Memory B cell (primary cell): ENCODE data around the gene RFPL1.
"Not testable (repeated sequence)": the region's sequence is repeated elsewhere in the genome, so short reads cannot be mapped to it uniquely, and the experiment has no call there.

Experiments
- ATAC-seq: fragments of 150-1000 bp; cut with Tn5 transposase; 2 replicates; pipeline ENCODE4 v1.10.0; 2021; ENCODE audit warnings: low read depth, mild to moderate bottlenecking, moderate library complexity
- DNase-seq, 2 donors: peaks; one replicate each; pipeline ENCODE4 v3.0.0; 2022; ENCODE audit warnings: low spot score in 2 of 2
- H3K27ac Mint-ChIP-seq: one replicate; pipeline ENCODE4 v1.8.0; 2022; ENCODE audit warnings: mild to moderate bottlenecking, moderate library complexity, mixed read lengths
- H3K27me3 Mint-ChIP-seq: one replicate; pipeline ENCODE4 v1.8.0; 2022; ENCODE audit warnings: mixed read lengths
- H3K36me3 Mint-ChIP-seq: one replicate; pipeline ENCODE4 v1.8.0; 2022; ENCODE audit warnings: mild to moderate bottlenecking, mixed read lengths
- H3K4me1 Mint-ChIP-seq: one replicate; pipeline ENCODE4 v1.8.0; 2022; ENCODE audit warnings: mixed read lengths
- H3K4me3 Mint-ChIP-seq: one replicate; pipeline ENCODE4 v1.8.0; 2022; ENCODE audit warnings: mild to moderate bottlenecking, moderate library complexity, mixed read lengths
- H3K9me3 Mint-ChIP-seq: one replicate; pipeline ENCODE4 v1.8.0; 2022; ENCODE audit warnings: mixed read lengths

The RFPL1 gene

GRCh38 chr22:29478326-29479276, 40.2 kb downstream of the RFPL1 start:
- Mint-ChIP-seq H3K27me3 (peaks cover 27% of the 10 kb centered on the region), H3K9me3 (no peaks in the 10 kb centered on the region), H3K4me3 (no peak overlapping the region), H3K4me1 (peaks cover 42% of the 10 kb centered on the region), H3K36me3 (no peaks in the 10 kb centered on the region), H3K27ac (no peak overlapping the region)
- ATAC-seq = no peak
- no peak for DNase-seq

GRCh38 chr22:29479417-29480261, 41.3 kb downstream of the RFPL1 start, which contains the start of gene NEFH:
Gene NEFH, plus strand, starts transcription at chr22:29480218. Its CDS starts 45 bp downstream, at chr22:29480263.
- Mint-ChIP-seq H3K4me1 (peaks cover 38% of the 10 kb centered on the region), H3K9me3 (no peaks in the 10 kb centered on the region), H3K27ac (no peak within 1 kb of the TSS), H3K4me3 (no peak within 1 kb of the TSS), H3K36me3 (no peaks in the 10 kb centered on the region), H3K27me3 (peaks cover 27% of the 10 kb centered on the region)
- ATAC-seq = no peak
- no peak for DNase-seq

GRCh38 chr22:29480262-29480511, 41.8 kb downstream of the RFPL1 start:
- H3K4me3 Mint-ChIP-seq = no peak overlapping the region
- H3K4me1 Mint-ChIP-seq = peaks cover 38% of the 10 kb centered on the region
- no peaks in the 10 kb centered on the region for H3K36me3 Mint-ChIP-seq
- ATAC-seq = no peak
- no peaks in the 10 kb centered on the region for H3K9me3 Mint-ChIP-seq
- no peak for DNase-seq
- no peak overlapping the region for H3K27ac Mint-ChIP-seq
- H3K27me3 Mint-ChIP-seq = peaks cover 27% of the 10 kb centered on the region

- no peak overlapping the region for H3K4me3 Mint-ChIP-seq
- peaks cover 27% of the 10 kb centered on the region for H3K27me3 Mint-ChIP-seq
- no peak overlapping the region for H3K27ac Mint-ChIP-seq
- H3K4me1 Mint-ChIP-seq = peaks cover 33% of the 10 kb centered on the region
- no peaks in the 10 kb centered on the region for H3K36me3 Mint-ChIP-seq
- DNase-seq = no peak
- H3K9me3 Mint-ChIP-seq = no peaks in the 10 kb centered on the region
- peak; percentile 63 for ATAC-seq
Observed at GRCh38 chr22:29480512-29481264, 42.3 kb downstream of the RFPL1 start.

DNA sequence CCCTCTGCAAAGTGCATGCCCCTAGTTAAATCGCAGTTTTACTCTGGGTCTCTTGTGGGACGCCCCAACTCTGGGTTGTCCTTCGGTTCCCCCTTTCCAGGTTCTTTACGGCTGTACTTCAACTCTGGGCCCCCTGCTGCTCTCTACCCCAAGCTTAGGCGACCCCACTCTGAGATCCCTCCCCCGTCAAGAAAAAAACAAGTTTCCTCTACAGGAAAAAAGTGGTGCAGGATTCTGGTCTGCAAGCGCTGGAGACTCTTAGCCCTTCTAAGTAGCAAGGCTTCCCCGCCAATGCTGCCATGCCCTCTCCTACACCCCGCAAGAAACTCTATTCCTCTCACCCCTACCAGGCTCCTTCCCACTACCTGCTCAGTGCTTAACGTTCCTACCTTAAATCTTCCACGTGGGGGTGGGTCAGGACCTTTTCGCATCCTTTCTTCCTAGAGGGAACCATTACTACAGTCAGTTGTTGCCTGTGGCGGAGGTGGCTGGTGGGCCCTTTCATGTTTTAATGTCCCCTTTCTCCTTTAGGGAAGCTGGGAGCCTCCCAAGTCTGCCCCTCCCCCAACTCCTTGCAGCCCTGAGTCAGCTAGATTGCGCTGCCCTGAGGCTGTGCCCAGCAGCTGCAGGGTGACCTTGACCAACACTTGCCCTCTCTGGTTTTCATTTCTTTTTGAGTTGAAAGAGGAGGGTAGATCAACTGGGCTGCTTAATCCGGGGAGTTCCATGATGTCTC, 43.0 kb downstream of the RFPL1 start:
- H3K4me3 Mint-ChIP-seq = peak overlapping the region; percentile 30
- H3K27ac Mint-ChIP-seq = no peak overlapping the region
- ATAC-seq = peak; percentile 10
- H3K9me3 Mint-ChIP-seq = no peaks in the 10 kb centered on the region
- H3K27me3 Mint-ChIP-seq = peaks cover 29% of the 10 kb centered on the region
- H3K36me3 Mint-ChIP-seq = no peaks in the 10 kb centered on the region
- H3K4me1 Mint-ChIP-seq = peaks cover 25% of the 10 kb centered on the region
- no peak for DNase-seq

DNA sequence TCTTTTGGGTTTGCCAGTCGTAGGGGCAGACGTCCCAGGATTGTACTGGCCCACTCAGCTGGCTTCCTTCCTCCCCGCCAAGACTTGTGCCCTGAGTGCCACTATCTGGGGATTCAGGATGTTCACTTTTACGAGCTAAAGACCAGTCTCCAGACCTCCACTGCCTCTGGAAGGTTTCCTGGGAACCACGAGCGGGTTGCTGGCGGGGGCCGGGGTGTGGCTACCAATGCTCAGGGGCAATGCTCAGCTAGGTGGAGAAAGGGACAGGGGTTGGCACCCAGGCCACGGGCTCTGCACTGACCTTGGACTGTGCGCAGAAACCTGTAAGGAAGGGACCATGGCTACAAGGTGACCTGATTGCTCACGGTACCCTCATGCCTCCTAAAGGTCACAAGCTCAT, 43.9 kb downstream of the RFPL1 start:
- ATAC-seq = no peak
- Mint-ChIP-seq H3K9me3 (no peaks in the 10 kb centered on the region), H3K27ac (no peak overlapping the region), H3K27me3 (peaks cover 25% of the 10 kb centered on the region), H3K4me1 (peaks cover 18% of the 10 kb centered on the region), H3K4me3 (no peak overlapping the region), H3K36me3 (no peaks in the 10 kb centered on the region)
- DNase-seq = no peak

DNA sequence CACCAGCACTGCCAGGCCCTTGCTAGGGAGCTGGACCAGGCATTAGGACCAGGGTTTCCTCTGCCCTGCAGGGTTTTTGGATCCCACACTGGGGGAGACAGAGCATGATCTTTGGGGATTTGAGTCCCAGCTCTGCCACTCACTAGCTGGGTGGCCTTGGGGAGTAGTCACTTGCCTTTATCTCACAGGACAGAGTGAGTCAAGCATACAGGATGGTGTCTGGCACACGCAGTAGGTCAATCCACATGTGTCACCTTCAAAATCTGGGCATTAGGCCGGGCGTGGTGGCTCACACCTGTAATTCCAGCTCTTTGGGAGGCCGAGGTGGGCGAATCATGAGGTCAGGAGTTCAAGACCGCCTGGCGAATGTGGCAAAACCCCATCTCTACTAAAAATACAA, 44.3 kb downstream of the RFPL1 start:
- H3K27ac Mint-ChIP-seq = no peak overlapping the region
- H3K9me3 Mint-ChIP-seq = no peaks in the 10 kb centered on the region
- H3K4me1 Mint-ChIP-seq = peaks cover 16% of the 10 kb centered on the region
- no peak for DNase-seq
- no peak for ATAC-seq
- peaks cover 25% of the 10 kb centered on the region for H3K27me3 Mint-ChIP-seq
- no peaks in the 10 kb centered on the region for H3K36me3 Mint-ChIP-seq
- no peak overlapping the region for H3K4me3 Mint-ChIP-seq

DNA sequence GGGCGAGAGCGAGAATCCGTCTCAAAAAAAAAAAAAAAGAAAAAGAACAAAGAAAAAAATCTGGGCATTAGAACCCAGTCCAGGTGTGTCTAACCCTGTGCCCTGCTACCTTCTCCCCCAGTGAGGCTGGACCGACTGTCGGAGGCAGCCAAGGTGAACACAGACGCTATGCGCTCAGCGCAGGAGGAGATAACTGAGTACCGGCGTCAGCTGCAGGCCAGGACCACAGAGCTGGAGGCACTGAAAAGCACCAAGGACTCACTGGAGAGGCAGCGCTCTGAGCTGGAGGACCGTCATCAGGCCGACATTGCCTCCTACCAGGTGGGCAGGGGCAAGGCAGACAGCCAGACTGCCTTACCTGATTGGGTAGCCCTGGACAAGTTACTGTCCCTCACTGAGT, 44.9 kb downstream of the RFPL1 start:
- H3K4me1 Mint-ChIP-seq = peaks cover 14% of the 10 kb centered on the region
- H3K4me3 Mint-ChIP-seq = no peak overlapping the region
- H3K27me3 Mint-ChIP-seq = peaks cover 22% of the 10 kb centered on the region
- no peak overlapping the region for H3K27ac Mint-ChIP-seq
- DNase-seq = no peak
- no peaks in the 10 kb centered on the region for H3K9me3 Mint-ChIP-seq
- H3K36me3 Mint-ChIP-seq = no peaks in the 10 kb centered on the region
- ATAC-seq = no peak

DNA sequence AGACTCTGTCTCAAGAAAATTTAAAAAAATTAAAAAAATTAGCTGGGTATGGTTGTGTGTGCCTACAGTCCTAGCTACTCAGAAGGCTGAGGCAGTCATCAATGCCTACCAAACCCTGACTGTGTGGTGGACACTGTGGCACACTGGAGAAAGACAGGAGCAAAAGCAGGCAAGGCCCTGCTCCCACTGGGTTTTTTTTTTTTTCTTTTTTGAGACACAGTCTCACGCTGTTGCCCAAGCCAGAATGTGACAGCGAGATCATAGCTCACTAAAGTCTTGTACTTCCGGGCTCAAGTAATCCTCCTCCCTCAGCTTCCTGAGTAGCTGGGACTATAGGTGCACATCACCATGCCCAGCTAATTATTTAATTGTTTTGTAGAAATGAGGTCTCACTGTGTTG, 46.3 kb downstream of the RFPL1 start:
- DNase-seq = no peak
- H3K36me3 Mint-ChIP-seq = no peaks in the 10 kb centered on the region
- H3K27me3 Mint-ChIP-seq = peaks cover 10% of the 10 kb centered on the region
- H3K27ac Mint-ChIP-seq = no peak overlapping the region
- H3K9me3 Mint-ChIP-seq = no peaks in the 10 kb centered on the region
- ATAC-seq = no peak
- peaks cover 12% of the 10 kb centered on the region for H3K4me1 Mint-ChIP-seq
- H3K4me3 Mint-ChIP-seq = no peak overlapping the region

GRCh38 chr22:29485448-29485847, 47.1 kb downstream of the RFPL1 start:
- ATAC-seq (no peak), DNase-seq (no peak)
- no peak overlapping the region for H3K27ac Mint-ChIP-seq
- no peak overlapping the region for H3K4me3 Mint-ChIP-seq
- H3K36me3 Mint-ChIP-seq = no peaks in the 10 kb centered on the region
- H3K27me3 Mint-ChIP-seq = peaks cover 13% of the 10 kb centered on the region
- peaks cover 18% of the 10 kb centered on the region for H3K4me1 Mint-ChIP-seq
- no peaks in the 10 kb centered on the region for H3K9me3 Mint-ChIP-seq

DNA sequence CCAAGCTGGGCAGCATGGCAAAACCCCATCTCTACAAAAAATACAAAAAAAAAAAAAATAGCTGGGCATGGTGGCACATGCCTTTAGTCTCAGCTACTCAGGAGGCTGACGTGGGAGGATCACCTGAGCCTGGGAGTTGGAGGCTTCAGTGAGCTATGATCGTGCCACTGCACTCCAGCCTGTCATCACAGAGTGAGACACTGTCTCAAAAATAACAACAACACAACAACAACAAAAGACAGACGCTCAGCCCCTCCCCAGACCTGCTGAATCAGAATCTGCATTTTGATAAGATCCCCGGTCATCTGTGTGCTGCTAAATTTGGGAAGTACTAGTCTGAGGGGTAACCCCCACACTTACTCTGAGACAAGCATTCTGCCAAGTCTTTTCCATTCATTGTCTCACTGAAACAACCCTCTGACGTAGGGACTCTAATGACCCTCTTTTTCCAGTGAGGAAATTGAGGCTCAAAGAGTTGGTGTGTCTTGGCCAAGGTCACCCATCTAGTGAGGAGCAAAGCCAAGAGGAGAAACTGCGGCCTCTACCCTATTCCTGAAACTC, 49.1 kb downstream of the RFPL1 start:
- DNase-seq = no peak
- no peaks in the 10 kb centered on the region for H3K9me3 Mint-ChIP-seq
- peaks cover 10% of the 10 kb centered on the region for H3K27me3 Mint-ChIP-seq
- ATAC-seq = no peak
- no peaks in the 10 kb centered on the region for H3K36me3 Mint-ChIP-seq
- no peak overlapping the region for H3K4me3 Mint-ChIP-seq
- peak overlapping the region; percentile 71 for H3K27ac Mint-ChIP-seq
- H3K4me1 Mint-ChIP-seq = peaks cover 17% of the 10 kb centered on the region

DNA sequence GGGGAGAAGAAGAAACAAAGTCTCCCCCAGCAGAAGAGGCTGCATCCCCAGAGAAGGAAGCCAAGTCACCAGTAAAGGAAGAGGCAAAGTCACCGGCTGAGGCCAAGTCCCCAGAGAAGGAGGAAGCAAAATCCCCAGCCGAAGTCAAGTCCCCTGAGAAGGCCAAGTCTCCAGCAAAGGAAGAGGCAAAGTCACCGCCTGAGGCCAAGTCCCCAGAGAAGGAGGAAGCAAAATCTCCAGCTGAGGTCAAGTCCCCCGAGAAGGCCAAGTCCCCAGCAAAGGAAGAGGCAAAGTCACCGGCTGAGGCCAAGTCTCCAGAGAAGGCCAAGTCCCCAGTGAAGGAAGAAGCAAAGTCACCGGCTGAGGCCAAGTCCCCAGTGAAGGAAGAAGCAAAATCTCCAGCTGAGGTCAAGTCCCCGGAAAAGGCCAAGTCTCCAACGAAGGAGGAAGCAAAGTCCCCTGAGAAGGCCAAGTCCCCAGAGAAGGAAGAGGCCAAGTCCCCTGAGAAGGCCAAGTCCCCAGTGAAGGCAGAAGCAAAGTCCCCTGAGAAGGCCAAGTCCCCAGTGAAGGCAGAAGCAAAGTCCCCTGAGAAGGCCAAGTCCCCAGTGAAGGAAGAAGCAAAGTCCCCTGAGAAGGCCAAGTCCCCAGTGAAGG, 50.9 kb downstream of the RFPL1 start:
- Mint-ChIP-seq H3K4me1 (peaks cover 17% of the 10 kb centered on the region), H3K4me3 (peak overlapping the region; percentile 27)
- H3K27ac Mint-ChIP-seq, H3K9me3 Mint-ChIP-seq, H3K27me3 Mint-ChIP-seq, DNase-seq, H3K36me3 Mint-ChIP-seq: not testable (repeated sequence)
- ATAC-seq = peak; percentile 39

DNA sequence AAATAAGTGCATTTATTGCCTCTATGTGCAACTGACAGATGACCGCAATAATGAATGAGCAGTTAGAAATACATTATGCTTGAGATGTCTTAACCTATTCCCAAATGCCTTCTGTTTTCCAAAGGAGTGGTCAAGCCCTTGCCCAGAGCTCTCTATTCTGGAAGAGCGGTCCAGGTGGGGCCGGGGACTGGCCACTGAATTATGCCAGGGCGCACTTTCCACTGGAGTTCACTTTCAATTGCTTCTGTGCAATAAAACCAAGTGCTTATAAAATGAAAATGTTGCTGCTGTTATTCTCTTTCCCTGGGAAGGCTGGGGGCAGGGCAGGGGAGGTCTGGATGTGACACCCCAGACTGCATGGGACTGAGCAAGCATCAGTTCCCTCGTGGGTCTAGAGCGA, 52.6 kb downstream of the RFPL1 start:
- no peak for ATAC-seq
- Mint-ChIP-seq H3K4me1 (peaks cover 17% of the 10 kb centered on the region), H3K4me3 (no peak overlapping the region), H3K27ac (no peak overlapping the region), H3K27me3 (peaks cover 8% of the 10 kb centered on the region), H3K9me3 (peaks cover 3% of the 10 kb centered on the region), H3K36me3 (peaks cover 9% of the 10 kb centered on the region)
- no peak for DNase-seq
